Endothelial cell (in vitro differentiated cells): Measurements from ENCODE around the gene MCAT. TPM values are rescaled to one million over a fixed set of nuclear protein-coding genes. Genes with fewer than 3 reads are reported as not detected.
A peak's percentile ranks its signal among the peaks of the same experiment; 100 is the strongest.

ENCODE experiments used
- DNase-seq: peaks from one replicate; pipeline ENCODE4 v3.0.0; 2021; ENCODE audit warnings: low spot score
- H3K27ac Mint-ChIP-seq: one replicate; pipeline ENCODE4 v1.8.0; 2021; ENCODE audit warnings: mixed read lengths, inconsistent platforms; ENCODE audit not compliant: unreplicated experiment
- H3K27me3 Mint-ChIP-seq: one replicate; pipeline ENCODE4 v1.8.0; 2021; ENCODE audit warnings: mild to moderate bottlenecking, moderate library complexity, mixed read lengths, inconsistent platforms; ENCODE audit not compliant: unreplicated experiment
- H3K36me3 Mint-ChIP-seq: one replicate; pipeline ENCODE4 v1.8.0; 2021; ENCODE audit warnings: mild to moderate bottlenecking, low read depth, mixed read lengths, inconsistent platforms; ENCODE audit not compliant: unreplicated experiment
- H3K4me1 Mint-ChIP-seq: one replicate; pipeline ENCODE4 v1.8.0; 2021; ENCODE audit warnings: mild to moderate bottlenecking, mixed read lengths, inconsistent platforms; ENCODE audit not compliant: unreplicated experiment
- H3K4me3 Mint-ChIP-seq: one replicate; pipeline ENCODE4 v1.8.0; 2021; ENCODE audit warnings: mild to moderate bottlenecking, mixed read lengths, inconsistent platforms; ENCODE audit not compliant: unreplicated experiment
- H3K9me3 Mint-ChIP-seq: one replicate; pipeline ENCODE4 v1.8.0; 2021; ENCODE audit warnings: mixed read lengths, inconsistent platforms; ENCODE audit not compliant: unreplicated experiment
- CTCF ChIP-seq: fragments of 200-600 bp; sonication (generic); IDR thresholded peaks from one replicate; pipeline ENCODE4 v1.5.0; 2021; ENCODE audit warnings: antibody characterized with exemption; ENCODE audit not compliant: unreplicated experiment
- total RNA-seq: library from RNA; stranded (reverse); fragmentation: NEBNext Ultra II Directional; extraction: Animal tissue kit (Norgen Biotek cat#: 25700); gene quantifications from one replicate; pipeline ENCODE4 v1.2.1, GENCODE V29; 2021; ENCODE audit not compliant: unreplicated experiment

Gene MCAT
- total RNA-seq, 1 donor from 2014 or later, result 10.3 TPM

GRCh38 chr22:43186272-43187170 lies 43.3 kb upstream of the MCAT start, which contains the start of gene TTLL12:
Gene TTLL12, minus strand, starts transcription at chr22:43187134. Its CDS starts 65 bp downstream, at chr22:43187069.
- Mint-ChIP-seq H3K4me3 (peak within 1 kb of the TSS; percentile 81), H3K27me3 (peaks cover 4% of the 10 kb centered on the region), H3K36me3 (no peaks in the 10 kb centered on the region), H3K4me1 (peaks cover 11% of the 10 kb centered on the region), H3K9me3 (no peaks in the 10 kb centered on the region), H3K27ac (peak within 1 kb of the TSS; percentile 82)
- no peak for TF ChIP-seq CTCF
- peak; percentile 61 for DNase-seq

GRCh38 chr22:43185860-43186261 lies 42.7 kb upstream of the MCAT start:
- Mint-ChIP-seq H3K27ac (no peak overlapping the region), H3K27me3 (peaks cover 3% of the 10 kb centered on the region), H3K4me3 (peak overlapping the region; percentile 76), H3K9me3 (no peaks in the 10 kb centered on the region), H3K4me1 (peaks cover 13% of the 10 kb centered on the region), H3K36me3 (no peaks in the 10 kb centered on the region)
- DNase-seq, result no peak
- no peak for TF ChIP-seq CTCF

- Mint-ChIP-seq H3K36me3 (peaks cover 7% of the 10 kb centered on the region), H3K4me1 (peaks cover 13% of the 10 kb centered on the region), H3K27me3 (no peaks in the 10 kb centered on the region), H3K9me3 (no peaks in the 10 kb centered on the region), H3K27ac (no peak overlapping the region), H3K4me3 (no peak overlapping the region)
- DNase-seq, result no peak
- no peak for TF ChIP-seq CTCF
Observed at GRCh38 chr22:43183496-43184277, 40.5 kb upstream of the MCAT start.

- H3K4me3 Mint-ChIP-seq, result no peak overlapping the region
- no peak overlapping the region for H3K27ac Mint-ChIP-seq
- H3K9me3 Mint-ChIP-seq, result no peaks in the 10 kb centered on the region
- no peak for TF ChIP-seq CTCF
- H3K27me3 Mint-ChIP-seq, result no peaks in the 10 kb centered on the region
- H3K36me3 Mint-ChIP-seq, result peaks cover 9% of the 10 kb centered on the region
- H3K4me1 Mint-ChIP-seq, result peaks cover 10% of the 10 kb centered on the region
- no peak for DNase-seq
Observed at GRCh38 chr22:43182726-43183125, 39.5 kb upstream of the MCAT start.
